A172 (cell line): Measurements from ENCODE around the gene CFB. TPM values are rescaled to one million over a fixed set of nuclear protein-coding genes. Genes with fewer than 3 reads are reported as not detected.
"Not testable (repeated sequence)": the region's sequence is repeated elsewhere in the genome, so short reads cannot be mapped to it uniquely, and the experiment has no call there.

Experiments used
- DNase-seq: peaks from one replicate; pipeline ENCODE4 v3.0.0-alpha.2; 2015; ENCODE audit warnings: low spot score
- total RNA-seq: library from RNA; depleted of rRNA; stranded (reverse); fragments of >200 nt; shearing (Covaris generic); gene quantifications from 2 replicates; pipeline ENCODE4 v1.2.3, GENCODE V29; 2014; rRNA removed

CFB gene
- total RNA-seq, 1 experiment from 2014 or later: 4.0 TPM

DNA sequence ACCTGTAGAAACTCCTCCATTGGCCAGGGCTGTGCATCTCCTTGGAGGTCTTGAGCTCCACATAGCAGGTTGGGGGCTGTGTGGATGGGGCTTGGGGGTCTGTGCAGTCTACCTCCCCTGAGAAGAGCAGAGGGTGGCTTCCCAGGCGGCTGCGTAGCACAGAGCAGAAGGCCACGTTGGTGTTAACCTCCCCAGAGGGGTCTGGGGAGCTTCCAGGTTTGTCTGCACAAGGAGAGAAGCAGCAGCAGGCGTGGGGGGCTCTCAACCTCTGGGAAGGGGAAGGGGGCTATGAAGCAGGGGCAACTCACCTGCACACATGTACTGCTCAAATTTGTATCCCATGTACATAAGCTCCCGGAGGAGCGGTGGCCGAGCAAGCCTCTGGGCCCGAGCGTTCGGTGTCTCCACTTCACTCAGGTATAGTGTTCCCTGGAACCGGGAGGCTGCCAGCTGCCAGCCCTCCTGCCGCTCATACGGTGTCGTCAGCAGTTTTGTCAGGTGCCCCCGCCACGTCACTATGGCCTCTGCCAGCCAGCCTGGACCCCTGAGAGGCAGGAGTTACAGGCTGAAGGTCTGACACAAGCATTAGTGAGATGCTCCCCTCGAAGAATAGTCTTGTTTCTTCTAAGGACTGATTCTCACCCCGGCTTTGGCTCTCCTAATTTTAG lies 24.8 kb downstream of the CFB start:
- no peak for DNase-seq

GRCh38 chr6:31971279-31971992 lies 25.5 kb downstream of the CFB start:
- DNase-seq: no peak

DNA sequence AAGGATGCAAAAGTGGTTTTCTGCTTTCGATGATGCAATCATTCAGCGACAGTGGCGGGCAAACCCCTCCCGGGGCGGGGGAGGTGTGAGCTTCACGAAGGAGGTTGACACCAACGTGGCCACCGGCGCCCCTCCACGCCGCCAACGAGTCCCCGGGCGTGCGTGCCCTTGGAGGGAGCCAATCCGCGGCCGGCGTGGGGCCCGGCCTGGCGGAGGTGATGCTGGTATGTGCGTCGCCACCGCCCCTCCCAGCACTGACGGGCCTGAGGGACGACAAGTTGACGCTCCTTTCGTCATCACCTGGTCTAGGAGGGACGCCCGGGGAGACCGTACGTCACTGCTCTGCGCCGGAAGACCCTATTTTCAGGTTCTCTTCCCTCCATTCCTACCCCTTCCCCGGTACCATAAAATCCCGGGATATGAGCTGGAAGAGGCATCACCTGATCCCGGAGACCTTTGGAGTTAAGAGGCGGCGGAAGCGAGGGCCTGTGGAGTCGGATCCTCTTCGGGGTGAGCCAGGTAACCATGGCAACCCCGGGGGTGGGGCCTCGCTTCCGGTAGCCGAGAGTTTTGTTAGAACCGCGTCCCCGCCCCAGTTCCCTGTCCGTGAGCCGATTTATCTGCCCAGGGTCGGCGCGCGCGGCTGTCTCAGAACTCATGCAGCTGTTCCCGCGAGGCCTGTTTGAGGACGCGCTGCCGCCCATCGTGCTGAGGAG lies 26.3 kb downstream of the CFB start, which contains the start of gene DXO:
Gene DXO (minus strand): TSS at position 146 of the 716 bp plus-strand sequence. CDS start 463 bp downstream, outside the sequence.
- peak; percentile 96 for DNase-seq

DNA sequence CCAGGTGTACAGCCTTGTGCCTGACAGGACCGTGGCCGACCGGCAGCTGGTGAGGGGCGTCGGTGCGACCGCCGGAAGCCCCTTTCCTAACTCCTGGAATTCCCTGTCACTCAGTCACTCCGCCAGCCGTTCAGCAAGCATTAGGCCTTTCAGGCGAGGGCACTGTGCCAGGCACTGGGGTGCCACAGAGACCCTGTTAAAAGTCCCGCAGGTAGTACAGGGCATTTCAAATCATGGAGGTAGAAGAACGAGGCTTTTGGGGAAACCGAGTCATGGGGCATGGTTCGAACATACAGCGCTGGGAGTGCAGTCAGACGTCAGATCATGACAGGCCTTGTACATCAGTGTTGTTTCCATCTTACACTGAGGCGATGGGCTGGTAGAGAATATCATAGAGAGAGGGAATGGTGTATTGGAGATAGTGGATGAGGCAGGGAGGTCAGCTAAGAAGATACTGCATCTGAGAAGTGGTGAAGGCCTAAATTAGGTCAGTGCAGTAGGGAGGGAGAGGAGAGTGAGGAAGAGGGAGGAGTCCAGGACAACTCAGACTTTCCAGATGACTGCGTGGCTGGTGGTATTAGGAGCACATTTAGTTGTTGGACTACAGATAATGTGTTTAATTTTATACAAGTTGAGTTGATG lies 26.9 kb downstream of the CFB start:
- DNase-seq: peak; percentile 60

- DNase-seq: not testable (repeated sequence)
These were observed 30.2 kb downstream of the CFB start for GRCh38 chr6:31976065-31976464.

- no peak for DNase-seq
These were observed 32.0 kb downstream of the CFB start for GRCh38 chr6:31977816-31978431.

GRCh38 chr6:31978831-31979230 lies 32.9 kb downstream of the CFB start:
- DNase-seq: no peak

GRCh38 chr6:31979238-31979898 lies 33.5 kb downstream of the CFB start:
- no peak for DNase-seq

GRCh38 chr6:31980195-31980876 lies 34.4 kb downstream of the CFB start:
- DNase-seq: not testable (repeated sequence)

DNA sequence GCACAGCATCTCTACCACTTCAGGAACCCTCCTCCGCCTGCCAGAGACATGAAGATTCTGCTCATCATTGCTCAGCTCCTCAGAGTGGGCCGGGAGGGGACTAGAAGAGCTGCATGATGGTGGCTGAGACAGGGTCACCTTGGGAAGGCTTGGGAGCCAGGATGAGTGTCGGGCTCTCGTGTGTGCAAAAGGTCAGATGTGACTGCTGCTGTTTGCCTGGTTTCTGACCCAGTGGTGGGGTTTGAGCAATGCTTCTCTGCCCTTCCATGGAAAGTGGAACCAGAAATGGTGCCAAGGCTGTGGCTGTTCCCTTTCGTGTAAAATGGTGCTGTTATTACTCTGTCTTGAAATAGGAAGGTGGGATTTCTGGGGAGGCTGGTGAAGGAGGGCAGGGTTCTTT lies 35.1 kb downstream of the CFB start:
- DNase-seq: not testable (repeated sequence)

DNA sequence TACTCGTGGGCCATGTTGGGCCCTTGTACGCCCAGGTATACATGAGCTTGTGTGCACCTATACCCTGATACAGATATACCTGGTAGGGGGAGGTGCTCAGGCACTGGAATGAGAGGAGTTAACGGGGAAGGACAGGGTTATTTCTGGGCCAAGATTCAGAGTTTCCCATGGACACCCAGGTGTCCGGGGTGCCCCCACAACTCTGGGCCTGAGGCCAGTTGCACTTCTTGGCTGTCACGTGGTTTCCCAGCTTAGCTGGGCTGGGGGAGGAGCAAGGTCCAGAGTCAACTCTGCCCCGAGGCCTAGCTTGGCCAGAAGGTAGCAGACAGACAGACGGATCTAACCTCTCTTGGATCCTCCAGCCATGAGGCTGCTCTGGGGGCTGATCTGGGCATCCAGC lies 35.8 kb downstream of the CFB start, which contains the start of gene C4A:
Gene C4A (plus strand): TSS at position 314 of the 400 bp plus-strand sequence. CDS start 51 bp downstream, at position 365.
- not testable (repeated sequence) for DNase-seq

DNA sequence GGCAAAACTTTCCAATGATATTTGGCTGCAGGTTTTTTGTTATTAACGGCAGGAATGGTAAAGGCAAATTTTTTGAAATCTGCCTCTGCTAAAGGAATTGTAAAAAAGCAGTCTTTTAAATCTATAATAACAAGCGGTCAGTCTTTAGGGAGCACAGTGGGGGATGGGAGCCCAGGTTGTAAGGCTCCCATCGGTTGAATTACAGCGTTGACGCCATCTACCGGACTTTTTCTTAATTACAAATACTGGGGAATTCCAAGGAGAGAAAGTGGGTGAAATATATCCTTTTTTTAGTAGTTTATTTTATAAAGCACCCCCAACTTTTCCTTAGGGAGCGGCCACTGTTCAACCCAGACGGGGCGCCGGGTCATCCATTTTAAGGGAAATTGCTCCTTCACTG lies 43.5 kb downstream of the CFB start:
- not testable (repeated sequence) for DNase-seq

DNA sequence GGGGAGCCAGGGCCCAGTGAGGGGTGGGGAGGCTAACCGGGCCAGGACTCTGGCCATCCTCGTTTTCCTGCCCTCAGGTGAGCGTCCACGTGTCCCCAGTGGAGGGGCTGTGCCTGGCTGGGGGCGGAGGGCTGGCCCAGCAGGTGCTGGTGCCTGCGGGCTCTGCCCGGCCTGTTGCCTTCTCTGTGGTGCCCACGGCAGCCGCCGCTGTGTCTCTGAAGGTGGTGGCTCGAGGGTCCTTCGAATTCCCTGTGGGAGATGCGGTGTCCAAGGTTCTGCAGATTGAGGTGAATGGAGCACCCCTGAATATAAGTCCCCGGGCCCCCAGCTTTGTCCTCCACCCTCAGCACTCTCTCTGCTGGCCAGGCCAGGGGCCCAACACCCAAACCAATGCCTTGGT lies 48.5 kb downstream of the CFB start:
- DNase-seq: not testable (repeated sequence)

GRCh38 chr6:31996385-31996784 lies 50.5 kb downstream of the CFB start:
- DNase-seq: not testable (repeated sequence)

Other genes starting within 250 kb of the CFB start
- 38.5 and 40.9 TPM in 2 replicates for gene ABHD16A, start 242.8 kb upstream of the CFB start, total RNA-seq
- gene LY6G6F, start 239.2 kb upstream of the CFB start, total RNA-seq: not detected in 2 replicates
- gene LY6G6D, start 230.7 kb upstream of the CFB start, total RNA-seq: not detected in 2 replicates
- gene LY6G6C, start 224.3 kb upstream of the CFB start, total RNA-seq: not detected in 2 replicates
- gene MPIG6B, start 222.7 kb upstream of the CFB start, total RNA-seq: not detected in 2 replicates
- gene DDAH2, start 216.8 kb upstream of the CFB start, total RNA-seq: 134 and 166 TPM in 2 replicates
- 927 and 1,153 TPM in 2 replicates for gene CLIC1, start 209.6 kb upstream of the CFB start, total RNA-seq
- 3.2 and 6.1 TPM in 2 replicates for gene MSH5, start 206.1 kb upstream of the CFB start, total RNA-seq
- gene SAPCD1, start 183.4 kb upstream of the CFB start, total RNA-seq: 1.1 and 3.0 TPM in 2 replicates
- 0.60 and 3.2 TPM in 2 replicates for gene VWA7, start 168.8 kb upstream of the CFB start, total RNA-seq
- gene VARS1, start 150.3 kb upstream of the CFB start, total RNA-seq: 56.0 and 58.8 TPM in 2 replicates
- gene LSM2, start 139.1 kb upstream of the CFB start, total RNA-seq: 80.4 and 88.0 TPM in 2 replicates
- gene HSPA1L, start 130.8 kb upstream of the CFB start, total RNA-seq: 1.4 and 3.0 TPM in 2 replicates
- gene HSPA1A, start 130.6 kb upstream of the CFB start, total RNA-seq: 1.2 and 4.1 TPM in 2 replicates
- gene HSPA1B, start 118.4 kb upstream of the CFB start, total RNA-seq: 312 and 358 TPM in 2 replicates
- 101 and 107 TPM in 2 replicates for gene NEU1, start 83.3 kb upstream of the CFB start, total RNA-seq
- gene SLC44A4, start 67.1 kb upstream of the CFB start, total RNA-seq: not detected in 2 replicates
- 75.5 and 85.7 TPM in 2 replicates for gene EHMT2, start 48.4 kb upstream of the CFB start, total RNA-seq
- gene ZBTB12, start 44.0 kb upstream of the CFB start, total RNA-seq: 1.3 and 4.1 TPM in 2 replicates
- gene C2, start 18.4 kb upstream of the CFB start, total RNA-seq: 0.69 TPM in 1 of 2 replicates, not detected in the other
- 92.1 and 117 TPM in 2 replicates for gene NELFE, start 12.9 kb downstream of the CFB start, total RNA-seq
- 26.0 and 29.9 TPM in 2 replicates for gene SKIC2, start 13.1 kb downstream of the CFB start, total RNA-seq
- 16.4 and 17.9 TPM in 2 replicates for gene DXO, start 26.0 kb downstream of the CFB start, total RNA-seq
- gene C4A, start 36.0 kb downstream of the CFB start, total RNA-seq: 1.2 and 1.6 TPM in 2 replicates
- gene C4B, start 68.7 kb downstream of the CFB start, total RNA-seq: 0.62 and 2.5 TPM in 2 replicates
- 0.05 TPM in 1 of 2 replicates, not detected in the other for gene CYP21A2, start 92.3 kb downstream of the CFB start, total RNA-seq
- 45.0 and 45.7 TPM in 2 replicates for gene TNXB, start 163.2 kb downstream of the CFB start, total RNA-seq
- gene ATF6B, start 182.2 kb downstream of the CFB start, total RNA-seq: 19.9 and 22.2 TPM in 2 replicates
- 4.8 and 8.8 TPM in 2 replicates for gene FKBPL, start 184.2 kb downstream of the CFB start, total RNA-seq
- not detected in 2 replicates for gene PRRT1, start 205.8 kb downstream of the CFB start, total RNA-seq
- 4.7 and 7.7 TPM in 2 replicates for gene PPT2, start 208.0 kb downstream of the CFB start, total RNA-seq
- gene EGFL8, start 218.5 kb downstream of the CFB start, total RNA-seq: 1.9 and 4.9 TPM in 2 replicates
- 29.6 and 36.2 TPM in 2 replicates for gene AGPAT1, start 230.0 kb downstream of the CFB start, total RNA-seq
- 59.4 and 61.7 TPM in 2 replicates for gene RNF5, start 232.3 kb downstream of the CFB start, total RNA-seq
- 0.60 and 2.2 TPM in 2 replicates for gene AGER, start 238.2 kb downstream of the CFB start, total RNA-seq
- 18.1 and 21.4 TPM in 2 replicates for gene PBX2, start 244.1 kb downstream of the CFB start, total RNA-seq
- 3.1 and 3.4 TPM in 2 replicates for gene GPSM3, start 246.5 kb downstream of the CFB start, total RNA-seq